Stomach (tissue), 9 donors: ENCODE results near the gene AKR1B1. TPM values are rescaled to one million over a fixed set of nuclear protein-coding genes. Genes with fewer than 3 reads are reported as not detected.

Source experiments
- DNase-seq, 2 donors: peaks; one replicate each; pipeline versions ENCODE4 v3.0.0 to v3.0.0-alpha.2; 2013 to 2019
- H3K27ac ChIP-seq, 5 donors: fragments of 200-600 bp in 4 of 5; sonication (generic) in 4 of 5; one replicate each; pipeline ENCODE4 v1.5.1; 2013 to 2019; ENCODE audit warnings: mild to moderate bottlenecking in 1 of 5, moderate library complexity in 1 of 5
- H3K27me3 ChIP-seq, 3 donors: fragments of 200-600 bp; sonication (generic); one replicate each; pipeline ENCODE4 v1.5.1; 2017 to 2019; ENCODE audit warnings: mixed run types in 1 of 3
- H3K36me3 ChIP-seq, 4 donors: fragments of 200-600 bp; sonication (generic); 1 replicate in 3 of 4; 2 replicates in 1 of 4; pipeline ENCODE4 v1.5.1; 2016 to 2019
- H3K4me1 ChIP-seq, 4 donors: fragments of 200-600 bp; sonication (generic); one replicate each; pipeline ENCODE4 v1.5.1; 2016 to 2019
- H3K4me3 ChIP-seq, 4 donors: fragments of 200-600 bp; sonication (generic) in 3 of 4; one replicate each; pipeline ENCODE4 v1.5.1; 2016 to 2019; ENCODE audit warnings: mild to moderate bottlenecking in 1 of 4
- H3K9me3 ChIP-seq, 4 donors: fragments of 200-600 bp; sonication (generic); one replicate each; pipeline ENCODE4 v1.5.1; 2016 to 2019
- EP300 ChIP-seq: sonication (generic); formaldehyde crosslinking; IDR thresholded peaks from one replicate; pipeline ENCODE4 v1.6.1; 2017; ENCODE audit warnings: antibody characterized with exemption
- POLR2A ChIP-seq, 4 donors: fragments of 450-650 bp; IDR thresholded peaks; one replicate each; pipeline ENCODE4 v1.6.1; 2016; ENCODE audit warnings: antibody characterized with exemption in 4 of 4, control low read depth in 2 of 4, mild to moderate bottlenecking in 1 of 4, moderate library complexity in 1 of 4
- POLR2AphosphoS5 ChIP-seq, 3 donors: sonication (generic); formaldehyde crosslinking; IDR thresholded peaks; one replicate each; pipeline ENCODE4 v1.6.1; 2016; ENCODE audit warnings: antibody characterized with exemption in 3 of 3
- WGBS, 5 donors: extraction: QIAGEN DNeasy Blood & Tissue Kit in 3 of 5; methylation state at CpG; one replicate each; pipeline versions ENCODE4 v1.1.5 to v1.1.7; 2013 to 2018; 5-methylcytosine and 5-hydroxymethylcytosine counted together
- intact Hi-C: fragments of 100-400 bp; cut with DNase I; formaldehyde crosslinking; loops from one replicate; pipeline ENCODE4 v1.15.1; 2023; ENCODE audit warnings: low total_unique reads
- polyA plus RNA-seq, 3 donors: library from polyadenylated mRNA; stranded (reverse); fragments of 200-250 nt; gene quantifications; one replicate each; pipeline ENCODE4 v1.2.3, GENCODE V29; 2013
- total RNA-seq, 5 donors: library from RNA; depleted of rRNA; stranded (reverse); fragments of >200 nt; gene quantifications; one replicate each; pipeline versions ENCODE4 v1.1.0 to v1.2.3, GENCODE V29; 2014 to 2016
- TF ChIP-seq, protein P1 (sequence below), 7 experiments: fragments of 450-650 bp in 4 of 7; fragments of 200-600 bp in 3 of 7; sonication (generic) in 3 of 7; IDR thresholded peaks; one replicate each; pipeline ENCODE4 v1.5.1; 2016 to 2019; ENCODE audit warnings: antibody characterized with exemption in 7 of 7, control low read depth in 2 of 7, mild to moderate bottlenecking in 1 of 7
- donor health status: healthy with polysubstance abuse.
- donor health status: Bipolar disorder and iron deficiency.
- donor health status: healthy.

Gene AKR1B1
- total and polyA plus RNA-seq, 8 donors: 2.9 to 186 (median 38.5) TPM

DNA sequence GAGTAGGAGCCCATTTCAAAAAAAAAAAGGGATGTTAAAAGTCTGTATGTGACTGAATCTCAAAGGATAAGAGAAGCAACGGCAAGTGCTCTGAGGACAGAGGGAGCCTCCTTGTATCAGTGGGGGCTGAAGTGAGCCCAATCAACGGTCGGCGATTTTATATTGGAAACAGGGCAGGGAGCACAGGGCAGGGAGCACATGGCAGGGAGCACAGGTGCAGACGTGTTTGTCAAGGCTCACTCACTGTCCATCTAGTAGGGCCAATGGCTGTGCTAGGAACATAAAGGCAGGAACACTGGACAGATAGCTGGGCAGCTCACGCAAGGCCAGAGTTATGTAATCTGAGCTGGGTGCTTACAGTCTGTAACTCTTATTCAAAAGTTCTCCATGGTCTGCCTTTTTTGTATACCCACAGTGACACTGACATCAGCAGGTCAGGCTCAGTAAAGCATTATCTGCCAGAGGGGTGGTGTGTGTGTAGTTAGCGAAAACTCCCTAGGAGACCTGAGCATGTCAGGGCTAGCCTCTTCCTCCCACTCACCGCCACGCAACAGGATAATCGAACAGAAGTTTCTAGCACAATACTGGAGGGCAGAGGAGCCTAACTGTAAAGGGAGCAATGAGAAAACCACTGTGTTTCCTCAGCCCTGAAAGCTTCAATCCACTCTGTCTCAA, 15.4 kb downstream of the AKR1B1 start:
- TF ChIP-seq POLR2A (IDR thresholded peaks at IDR 0.05) (no peak), EP300 (no peak), POLR2AphosphoS5 (IDR thresholded peaks at IDR 0.05) (no peak)
- TF ChIP-seq, protein P1, sequence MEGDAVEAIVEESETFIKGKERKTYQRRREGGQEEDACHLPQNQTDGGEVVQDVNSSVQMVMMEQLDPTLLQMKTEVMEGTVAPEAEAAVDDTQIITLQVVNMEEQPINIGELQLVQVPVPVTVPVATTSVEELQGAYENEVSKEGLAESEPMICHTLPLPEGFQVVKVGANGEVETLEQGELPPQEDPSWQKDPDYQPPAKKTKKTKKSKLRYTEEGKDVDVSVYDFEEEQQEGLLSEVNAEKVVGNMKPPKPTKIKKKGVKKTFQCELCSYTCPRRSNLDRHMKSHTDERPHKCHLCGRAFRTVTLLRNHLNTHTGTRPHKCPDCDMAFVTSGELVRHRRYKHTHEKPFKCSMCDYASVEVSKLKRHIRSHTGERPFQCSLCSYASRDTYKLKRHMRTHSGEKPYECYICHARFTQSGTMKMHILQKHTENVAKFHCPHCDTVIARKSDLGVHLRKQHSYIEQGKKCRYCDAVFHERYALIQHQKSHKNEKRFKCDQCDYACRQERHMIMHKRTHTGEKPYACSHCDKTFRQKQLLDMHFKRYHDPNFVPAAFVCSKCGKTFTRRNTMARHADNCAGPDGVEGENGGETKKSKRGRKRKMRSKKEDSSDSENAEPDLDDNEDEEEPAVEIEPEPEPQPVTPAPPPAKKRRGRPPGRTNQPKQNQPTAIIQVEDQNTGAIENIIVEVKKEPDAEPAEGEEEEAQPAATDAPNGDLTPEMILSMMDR (IDR thresholded peaks at IDR 0.05): no peak
- Histone ChIP-seq H3K9me3 (peaks cover 0 to 7% (median 0%) of the 10 kb centered on the region in 4 donors), H3K4me1 (no peaks in the 10 kb centered on the region), H3K36me3 (peaks cover 51 to 96% (median 89%) of the 10 kb centered on the region in 4 donors), H3K4me3 (no peak overlapping the region), H3K27me3 (no peaks in the 10 kb centered on the region), H3K27ac (no peak overlapping the region)
- intact Hi-C loops: loop anchor here (5.0 kb wide), 1 partner anchor 164 kb away; no protein-coding TSS in a partner anchor
- WGBS, 5 donors: 85 to 93% (median 92%) methylated on average over 10 of the region's 10 CpGs
- no peak for DNase-seq

DNA sequence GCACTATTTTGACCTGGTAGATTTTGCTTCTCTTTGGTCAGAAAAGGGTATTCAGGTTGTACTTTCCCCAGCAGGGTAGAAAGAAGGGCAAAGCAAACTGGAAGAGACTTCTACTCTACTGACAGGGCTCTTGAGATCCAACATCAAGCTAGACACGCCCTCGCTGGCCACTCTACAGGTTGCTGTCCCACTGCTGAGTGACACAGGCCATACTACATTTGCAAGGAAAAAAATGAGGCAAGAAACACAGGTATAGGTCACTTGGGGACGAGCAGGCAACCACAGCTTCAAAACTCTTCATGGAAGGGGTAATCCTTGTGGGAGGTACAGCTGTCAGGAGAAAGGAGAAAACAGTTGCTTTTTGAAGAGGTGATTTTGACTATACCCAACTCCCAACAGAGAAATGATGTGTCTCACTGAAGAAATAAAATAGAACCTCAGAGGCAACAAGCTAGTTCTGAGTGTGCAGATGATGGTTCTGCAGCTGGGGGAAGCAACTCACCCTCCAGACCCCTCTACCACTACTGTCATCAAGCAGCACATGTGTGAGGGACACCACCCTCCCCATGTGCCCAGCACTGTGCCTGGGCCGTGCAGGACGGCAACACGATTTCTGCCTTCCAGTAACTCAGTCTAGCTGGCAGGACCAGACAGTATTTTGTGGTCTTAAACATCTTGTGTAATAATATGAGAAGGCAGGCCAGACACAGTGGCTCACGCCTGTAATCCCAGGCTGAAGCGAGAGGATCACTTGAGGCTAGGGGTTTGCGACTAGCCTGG, 16.3 kb downstream of the AKR1B1 start:
- intact Hi-C loops: loop anchor here (5.0 kb wide), 1 partner anchor 165 kb away; no protein-coding TSS in a partner anchor
- Histone ChIP-seq H3K27me3 (no peaks in the 10 kb centered on the region), H3K4me1 (no peaks in the 10 kb centered on the region), H3K9me3 (peaks cover 0 to 10% (median 0%) of the 10 kb centered on the region in 4 donors), H3K27ac (no peak overlapping the region), H3K4me3 (no peak overlapping the region), H3K36me3 (peaks cover 44 to 86% (median 80%) of the 10 kb centered on the region in 4 donors)
- WGBS, 5 donors: 90 to 97% (median 95%) methylated on average over 9 of the region's 9 CpGs
- TF ChIP-seq, protein P1 (IDR thresholded peaks at IDR 0.05): no peak
- TF ChIP-seq POLR2A (IDR thresholded peaks at IDR 0.05): no peak
- TF ChIP-seq EP300: no peak
- no peak for TF ChIP-seq POLR2AphosphoS5 (IDR thresholded peaks at IDR 0.05)
- DNase-seq: no peak

DNA sequence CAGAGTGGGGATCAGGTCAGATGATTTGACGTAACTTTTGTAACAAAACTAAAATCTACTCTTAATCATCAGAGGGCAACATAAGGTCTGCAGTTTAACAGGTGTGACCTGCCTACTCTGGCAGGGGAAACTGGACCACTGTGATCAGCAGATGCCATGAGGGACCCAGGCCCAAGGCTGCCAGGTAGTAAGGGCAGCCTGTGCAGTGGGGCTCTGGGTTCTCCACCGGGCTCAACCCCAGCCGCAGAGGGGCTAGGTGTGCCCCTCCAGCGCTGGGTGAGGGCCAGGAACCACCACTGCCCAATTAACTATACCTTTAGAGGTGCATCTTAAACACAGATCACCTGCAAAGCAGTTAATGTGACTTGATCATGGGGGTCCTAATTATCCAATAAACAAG, 17.6 kb downstream of the AKR1B1 start:
- Histone ChIP-seq H3K27ac (no peak overlapping the region), H3K36me3 (peaks cover 31 to 73% (median 66%) of the 10 kb centered on the region in 4 donors), H3K4me1 (no peaks in the 10 kb centered on the region), H3K9me3 (peaks cover 0 to 10% (median 0%) of the 10 kb centered on the region in 4 donors), H3K27me3 (no peaks in the 10 kb centered on the region), H3K4me3 (no peak overlapping the region)
- WGBS, 5 donors: 85 to 98% (median 94%) methylated on average over 3 to 4 of the region's 4 CpGs
- intact Hi-C loops: loop anchor here (5.0 kb wide), 1 partner anchor 166 kb away; no protein-coding TSS in a partner anchor
- no peak for DNase-seq
- TF ChIP-seq, protein P1 (IDR thresholded peaks at IDR 0.05): no peak
- TF ChIP-seq POLR2A (IDR thresholded peaks at IDR 0.05) (no peak), EP300 (no peak), POLR2AphosphoS5 (IDR thresholded peaks at IDR 0.05) (no peak)

DNA sequence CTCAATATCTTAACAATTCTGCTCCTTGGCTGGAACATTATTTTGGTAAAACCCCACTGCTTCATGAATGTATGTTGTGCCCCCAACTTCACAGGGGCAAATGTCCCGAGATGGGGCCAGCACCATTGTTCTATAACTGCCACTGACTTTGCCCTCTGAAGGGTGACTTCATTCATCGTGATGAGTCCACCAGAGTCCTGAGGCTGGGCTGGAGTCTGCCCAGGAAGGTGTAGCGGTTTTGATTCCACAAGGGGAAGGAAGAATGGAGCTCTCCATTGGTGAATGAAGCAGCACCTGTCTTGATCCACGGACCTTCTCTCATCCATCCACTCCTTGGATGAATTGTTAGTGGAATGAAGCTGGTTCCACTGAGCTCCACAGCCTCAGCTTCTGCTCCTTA, 18.4 kb downstream of the AKR1B1 start:
- Histone ChIP-seq H3K27ac (no peak overlapping the region), H3K27me3 (no peaks in the 10 kb centered on the region), H3K4me1 (no peaks in the 10 kb centered on the region), H3K36me3 (peaks cover 24 to 65% (median 58%) of the 10 kb centered on the region in 4 donors), H3K9me3 (peaks cover 0 to 10% (median 0%) of the 10 kb centered on the region in 4 donors), H3K4me3 (no peak overlapping the region)
- WGBS, 5 donors: 87 to 100% (median 95%) methylated on average over 3 to 4 of the region's 4 CpGs
- TF ChIP-seq EP300 (no peak), POLR2AphosphoS5 (IDR thresholded peaks at IDR 0.05) (no peak), POLR2A (IDR thresholded peaks at IDR 0.05) (no peak)
- TF ChIP-seq, protein P1 (IDR thresholded peaks at IDR 0.05): no peak
- no peak for DNase-seq
- intact Hi-C loops: loop anchor here (5.0 kb wide), 1 partner anchor 167 kb away; no protein-coding TSS in a partner anchor
